Sigmoid colon (tissue), 7 donors: ENCODE results near the gene TMEM243. TPM values are rescaled to one million over a fixed set of nuclear protein-coding genes. Genes with fewer than 3 reads are reported as not detected.

Source experiments
- DNase-seq: peaks from one replicate; pipeline ENCODE4 v3.0.0-alpha.2; 2019
- H3K27ac ChIP-seq, 4 donors: fragments of 200-600 bp; sonication (generic); one replicate each; pipeline ENCODE4 v1.5.1; 2016 to 2019; ENCODE audit warnings: mild to moderate bottlenecking in 1 of 4
- H3K27me3 ChIP-seq, 3 donors: fragments of 200-600 bp; sonication (generic); one replicate each; pipeline ENCODE4 v1.5.1; 2019; ENCODE audit warnings: mild to moderate bottlenecking in 1 of 3
- H3K36me3 ChIP-seq, 4 donors: fragments of 200-600 bp; sonication (generic); one replicate each; pipeline ENCODE4 v1.5.1; 2016 to 2019
- H3K4me1 ChIP-seq, 4 donors: fragments of 200-600 bp; sonication (generic); one replicate each; pipeline ENCODE4 v1.5.1; 2017 to 2019
- H3K4me3 ChIP-seq, 4 donors: fragments of 200-600 bp; sonication (generic); one replicate each; pipeline ENCODE4 v1.5.1; 2017 to 2019; ENCODE audit warnings: mild to moderate bottlenecking in 2 of 4, moderate library complexity in 1 of 4
- H3K9me3 ChIP-seq, 4 donors: fragments of 200-600 bp in 3 of 4; sonication (generic) in 3 of 4; one replicate each; pipeline versions ENCODE4 v1.5.1 to v1.6.1; 2013 to 2019
- CTCF ChIP-seq, 4 experiments: fragments of 450-650 bp in 3 of 4; fragments of 200-600 bp in 1 of 4; IDR thresholded peaks; one replicate each; pipeline ENCODE4 v1.5.1; 2016 to 2019; ENCODE audit warnings: antibody characterized with exemption in 4 of 4, mild to moderate bottlenecking in 3 of 4, moderate library complexity in 2 of 4
- EP300 ChIP-seq, 4 donors: sonication (generic); formaldehyde crosslinking; IDR thresholded peaks; one replicate each; pipeline ENCODE4 v1.6.1; 2017; ENCODE audit warnings: antibody characterized with exemption in 4 of 4
- POLR2A ChIP-seq, 2 donors: fragments of 450-650 bp; IDR thresholded peaks; one replicate each; pipeline ENCODE4 v1.6.1; 2016; ENCODE audit warnings: antibody characterized with exemption in 2 of 2, mild to moderate bottlenecking in 2 of 2, moderate library complexity in 2 of 2
- POLR2AphosphoS5 ChIP-seq, 4 donors: sonication (generic); formaldehyde crosslinking; IDR thresholded peaks; one replicate each; pipeline ENCODE4 v1.6.1; 2017; ENCODE audit warnings: antibody characterized with exemption in 4 of 4
- WGBS, 2 donors: extraction: QIAGEN DNeasy Blood & Tissue Kit; methylation state at CpG; one replicate each; pipeline ENCODE4 v1.1.7; 2013; 5-methylcytosine and 5-hydroxymethylcytosine counted together
- intact Hi-C: fragments of 100-400 bp; cut with DNase I; formaldehyde crosslinking; loops from one replicate; pipeline ENCODE4 v1.15.1; 2023
- polyA plus RNA-seq, 3 donors: library from polyadenylated mRNA; stranded (reverse); fragments of 200-250 nt; gene quantifications; one replicate each; pipeline ENCODE4 v1.2.3, GENCODE V29; 2013
- total RNA-seq, 4 donors: library from RNA; depleted of rRNA; stranded (reverse); fragments of >200 nt; gene quantifications; one replicate each; pipeline ENCODE4 v1.1.0, GENCODE V29; 2016
- donor health status: healthy with polysubstance abuse.
- donor health status: Bipolar disorder and iron deficiency.
- donor health status: healthy.

The TMEM243 gene
- total and polyA plus RNA-seq, 7 donors: 10.6 to 37.7 (median 29.4) TPM

DNA sequence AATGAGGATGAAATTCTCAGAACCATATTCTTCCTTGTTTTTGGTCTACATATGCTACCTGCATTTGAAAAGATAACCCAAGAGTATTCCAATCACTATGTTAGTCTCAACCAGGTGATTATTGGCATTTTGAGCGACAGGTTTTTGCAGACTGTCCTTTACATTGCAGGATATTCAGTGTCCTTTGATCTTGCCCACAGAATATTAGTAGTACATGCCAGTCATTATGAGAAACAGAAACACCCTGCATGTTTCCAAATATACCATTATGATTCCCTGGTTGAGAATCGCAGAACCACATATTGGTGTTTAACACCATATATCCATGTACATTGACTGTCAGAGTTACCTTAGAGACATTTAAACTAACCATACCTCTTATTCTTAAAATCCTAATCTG, 30.6 kb downstream of the TMEM243 start:
- Histone ChIP-seq H3K27me3 (no peaks in the 10 kb centered on the region), H3K4me3 (no peak overlapping the region), H3K27ac (no peak overlapping the region), H3K9me3 (no peaks in the 10 kb centered on the region), H3K36me3 (peaks cover 9 to 96% (median 37%) of the 10 kb centered on the region in 4 donors), H3K4me1 (peaks cover 0 to 21% (median 8%) of the 10 kb centered on the region in 4 donors)
- TF ChIP-seq POLR2AphosphoS5 (IDR thresholded peaks at IDR 0.05) (no peak), CTCF (IDR thresholded peaks at IDR 0.05) (no peak), EP300 (IDR thresholded peaks at IDR 0.05) (no peak)
- DNase-seq: no peak
- 93% methylated on average over 2 of the region's 2 CpGs for WGBS, 2 donors
- intact Hi-C loops: no loop called here

DNA sequence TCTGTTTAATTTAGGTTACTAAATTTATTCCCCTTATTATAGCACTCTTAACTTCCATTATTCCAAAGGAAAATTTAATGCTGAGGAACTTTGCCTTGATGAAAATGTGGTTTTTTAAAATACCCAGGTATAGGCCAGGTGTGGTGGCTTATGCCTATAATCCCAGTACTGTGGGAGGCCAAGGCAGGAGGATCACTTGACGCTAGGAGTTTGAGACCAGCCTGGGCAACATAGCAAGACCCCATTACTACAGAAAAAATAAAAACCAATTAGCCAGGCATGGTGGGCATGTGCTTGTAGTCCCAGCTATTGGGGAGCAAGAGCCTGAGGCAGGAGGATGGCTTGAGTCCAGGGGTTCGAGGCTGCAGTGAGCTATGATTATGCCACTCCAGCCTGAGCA, 32.4 kb downstream of the TMEM243 start:
- Histone ChIP-seq H3K27ac (no peak overlapping the region), H3K27me3 (no peaks in the 10 kb centered on the region), H3K36me3 (peaks cover 0 to 96% (median 43%) of the 10 kb centered on the region in 4 donors), H3K9me3 (no peaks in the 10 kb centered on the region), H3K4me3 (no peak overlapping the region), H3K4me1 (peaks cover 0 to 21% (median 8%) of the 10 kb centered on the region in 4 donors)
- 95 to 98% methylated on average over 2 of the region's 2 CpGs for whole genome bisulfite sequencing, 2 donors
- no peak for DNase-seq
- intact Hi-C loops: no loop called here
- no peak for TF ChIP-seq POLR2AphosphoS5 (IDR thresholded peaks at IDR 0.05)
- TF ChIP-seq POLR2A (IDR thresholded peaks at IDR 0.05): no peak
- TF ChIP-seq CTCF (IDR thresholded peaks at IDR 0.05): no peak
- no peak for TF ChIP-seq EP300 (IDR thresholded peaks at IDR 0.05)

GRCh38 chr7:87179180-87179579, 40.4 kb downstream of the TMEM243 start:
- H3K4me3 ChIP-seq: no peak overlapping the region
- no peak overlapping the region for H3K27ac ChIP-seq
- intact Hi-C loops: no loop called here
- H3K4me1 ChIP-seq: no peaks in the 10 kb centered on the region
- no peaks in the 10 kb centered on the region for H3K9me3 ChIP-seq
- H3K27me3 ChIP-seq: no peaks in the 10 kb centered on the region
- peaks cover 0 to 86% (median 35%) of the 10 kb centered on the region in 4 donors for H3K36me3 ChIP-seq
- TF ChIP-seq POLR2A (IDR thresholded peaks at IDR 0.05) (no peak), EP300 (IDR thresholded peaks at IDR 0.05) (no peak), POLR2AphosphoS5 (IDR thresholded peaks at IDR 0.05) (no peak)
- DNase-seq: no peak
- 96% methylated on average over 3 of the region's 3 CpGs for WGBS, 2 donors

GRCh38 chr7:87178320-87178719, 41.2 kb downstream of the TMEM243 start:
- no peak overlapping the region for H3K27ac ChIP-seq
- peaks cover 0 to 86% (median 31%) of the 10 kb centered on the region in 4 donors for H3K36me3 ChIP-seq
- intact Hi-C loops: no loop called here
- H3K27me3 ChIP-seq: no peaks in the 10 kb centered on the region
- DNase-seq: no peak
- H3K4me3 ChIP-seq: no peak overlapping the region
- 95 to 96% methylated on average over 4 of the region's 4 CpGs for WGBS, 2 donors
- no peak for TF ChIP-seq POLR2AphosphoS5 (IDR thresholded peaks at IDR 0.05)
- TF ChIP-seq EP300 (IDR thresholded peaks at IDR 0.05): no peak
- TF ChIP-seq CTCF (IDR thresholded peaks at IDR 0.05): no peak
- no peak for TF ChIP-seq POLR2A (IDR thresholded peaks at IDR 0.05)
- no peaks in the 10 kb centered on the region for H3K4me1 ChIP-seq
- no peaks in the 10 kb centered on the region for H3K9me3 ChIP-seq

DNA sequence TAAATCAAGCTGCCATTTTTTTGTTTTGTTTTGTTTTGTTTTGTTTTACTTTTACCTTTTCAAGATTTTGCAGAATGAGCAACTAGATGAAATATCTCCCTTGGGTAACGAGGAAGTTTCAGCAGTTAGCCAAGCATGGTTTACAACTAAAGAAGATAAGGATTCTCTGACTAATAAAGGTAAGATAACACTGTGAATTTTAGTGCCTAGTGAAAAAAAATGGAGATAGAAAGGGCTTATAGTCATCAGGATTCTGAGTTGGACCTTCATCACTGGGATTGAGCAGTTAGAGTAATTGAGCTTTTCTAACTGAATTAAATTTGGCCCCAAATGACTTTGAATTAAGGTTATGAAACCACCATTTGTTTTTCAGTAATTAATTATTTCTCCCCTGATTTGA, 46.1 kb downstream of the TMEM243 start:
- 84 to 91% methylated on average over 1 of the region's 1 CpG for WGBS, 2 donors
- H3K27ac ChIP-seq: no peak overlapping the region
- DNase-seq: no peak
- H3K36me3 ChIP-seq: peaks cover 20 to 95% (median 43%) of the 10 kb centered on the region in 4 donors
- TF ChIP-seq EP300 (IDR thresholded peaks at IDR 0.05) (no peak), POLR2A (IDR thresholded peaks at IDR 0.05) (no peak), POLR2AphosphoS5 (IDR thresholded peaks at IDR 0.05) (no peak), CTCF (IDR thresholded peaks at IDR 0.05) (no peak)
- H3K4me1 ChIP-seq: no peaks in the 10 kb centered on the region
- H3K9me3 ChIP-seq: no peaks in the 10 kb centered on the region
- H3K27me3 ChIP-seq: no peaks in the 10 kb centered on the region
- intact Hi-C loops: no loop called here
- H3K4me3 ChIP-seq: no peak overlapping the region
